ENCODE results near the gene KDSR. TPM values are rescaled to one million over a fixed set of nuclear protein-coding genes. Genes with fewer than 3 reads are reported as not detected.

Gene KDSR
- total and polyA plus RNA-seq, 4 donors, result 22.3 to 62.1 (median 42.5) TPM

GRCh38 chr18:63356272-63356896 is 10.6 kb downstream of the KDSR start:
- 93 to 97% methylated on average over 7 of the region's 7 CpGs for WGBS, 2 donors
- H3K27ac ChIP-seq (ENCODE audit: low read depth in 1 of 2, low read length in 1 of 2), result no peak overlapping the region
- H3K36me3 ChIP-seq (ENCODE audit: control insufficient read depth in 4 of 4, insufficient read depth in 4 of 4, low read length in 4 of 4), result peaks cover 15 to 48% (median 29%) of the 10 kb centered on the region in 4 donors

GRCh38 chr18:63350230-63350629 is 16.8 kb downstream of the KDSR start:
- DNase-seq, result no peak
- WGBS, 2 donors, result 49 to 50% methylated on average over 2 of the region's 2 CpGs
- Histone ChIP-seq H3K9me3 (ENCODE audit: control insufficient read depth in 4 of 4, insufficient read depth in 3 of 4, low read length in 3 of 4) (peaks cover 0 to 1% (median 0%) of the 10 kb centered on the region in 4 donors), H3K4me3 (no peak overlapping the region), H3K27ac (ENCODE audit: low read depth in 1 of 2, low read length in 1 of 2) (no peak overlapping the region), H3K36me3 (ENCODE audit: control insufficient read depth in 4 of 4, insufficient read depth in 4 of 4, low read length in 4 of 4) (peaks cover 29 to 57% (median 41%) of the 10 kb centered on the region in 4 donors), H3K27me3 (ENCODE audit: control insufficient read depth in 3 of 3, insufficient read depth in 3 of 3, low read length in 2 of 3) (no peaks in the 10 kb centered on the region), H3K4me1 (ENCODE audit: control insufficient read depth in 5 of 5, insufficient read depth in 5 of 5, low read length in 5 of 5) (peaks cover 0 to 8% (median 0%) of the 10 kb centered on the region in 5 donors), H3K9ac (ENCODE audit: insufficient read depth in 1 of 2, low read length in 2 of 2) (no peak overlapping the region)
- ATAC-seq (ENCODE audit: insufficient read depth, low FRiP score), result no peak
- no peak for TF ChIP-seq CTCF (IDR thresholded peaks at IDR 0.05; ENCODE audit: control extremely low read depth, extremely low read depth)

More at GRCh38 chr18:63356272-63356896, 10.6 kb downstream of the KDSR start:
- no peak for DNase-seq
- ATAC-seq (ENCODE audit: insufficient read depth, low FRiP score), result no peak
- Histone ChIP-seq H3K27me3 (ENCODE audit: control insufficient read depth in 3 of 3, insufficient read depth in 3 of 3, low read length in 2 of 3) (no peaks in the 10 kb centered on the region), H3K9ac (ENCODE audit: insufficient read depth in 1 of 2, low read length in 2 of 2) (no peak overlapping the region), H3K9me3 (ENCODE audit: control insufficient read depth in 4 of 4, insufficient read depth in 3 of 4, low read length in 3 of 4) (no peaks in the 10 kb centered on the region), H3K4me3 (no peak overlapping the region), H3K4me1 (ENCODE audit: control insufficient read depth in 5 of 5, insufficient read depth in 5 of 5, low read length in 5 of 5) (peaks cover 0 to 3% (median 0%) of the 10 kb centered on the region in 5 donors)
- TF ChIP-seq CTCF (IDR thresholded peaks at IDR 0.05; ENCODE audit: control extremely low read depth, extremely low read depth), result no peak

GRCh38 chr18:63348508-63349136 is 18.4 kb downstream of the KDSR start:
- H3K27me3 ChIP-seq (ENCODE audit: control insufficient read depth in 3 of 3, insufficient read depth in 3 of 3, low read length in 2 of 3), result no peaks in the 10 kb centered on the region
- peaks cover 36 to 46% (median 42%) of the 10 kb centered on the region in 4 donors for H3K36me3 ChIP-seq (ENCODE audit: control insufficient read depth in 4 of 4, insufficient read depth in 4 of 4, low read length in 4 of 4)

More at GRCh38 chr18:63348508-63349136, 18.4 kb downstream of the KDSR start:
- DNase-seq (no peak), ATAC-seq (ENCODE audit: insufficient read depth, low FRiP score) (no peak)
- Histone ChIP-seq H3K9me3 (ENCODE audit: control insufficient read depth in 4 of 4, insufficient read depth in 3 of 4, low read length in 3 of 4) (peaks cover 0 to 1% (median 0%) of the 10 kb centered on the region in 4 donors), H3K4me3 (no peak overlapping the region), H3K4me1 (ENCODE audit: control insufficient read depth in 5 of 5, insufficient read depth in 5 of 5, low read length in 5 of 5) (peaks cover 0 to 8% (median 0%) of the 10 kb centered on the region in 5 donors), H3K9ac (ENCODE audit: insufficient read depth in 1 of 2, low read length in 2 of 2) (no peak overlapping the region), H3K27ac (ENCODE audit: low read depth in 1 of 2, low read length in 1 of 2) (no peak overlapping the region)
- 96 to 97% methylated on average over 7 of the region's 7 CpGs for WGBS, 2 donors
- TF ChIP-seq CTCF (IDR thresholded peaks at IDR 0.05; ENCODE audit: control extremely low read depth, extremely low read depth), result no peak

All from lung (tissue), 12 donors.